Heart left ventricle (tissue), 16 donors: Measurements from ENCODE around the gene IGSF22. TPM values are rescaled to one million over a fixed set of nuclear protein-coding genes. Genes with fewer than 3 reads are reported as not detected.

Experiments used
- ATAC-seq, 4 donors: fragments of 200-7000 bp; cut with Tn5 transposase; one replicate each; pipeline ENCODE4 v1.9.1; 2020 to 2022; ENCODE audit warnings: moderate library complexity in 4 of 4, mild to moderate bottlenecking in 3 of 4, moderate number of reproducible peaks in 1 of 4
- DNase-seq, 5 donors: peaks; one replicate each; pipeline ENCODE4 v3.0.0-alpha.2; 2020
- H3K27ac ChIP-seq, 12 donors: fragments of 200-600 bp; sonication (generic) in 4 of 12; one replicate each; pipeline versions ENCODE4 v1.5.0 to v1.8.0; 2016 to 2022; ENCODE audit warnings: mild to moderate bottlenecking in 2 of 12
- H3K27me3 ChIP-seq, 9 donors: fragments of 200-600 bp; sonication (generic) in 2 of 9; one replicate each; pipeline versions ENCODE4 v1.5.1 to v1.8.0; 2016 to 2022; ENCODE audit warnings: mild to moderate bottlenecking in 3 of 9
- H3K36me3 ChIP-seq, 9 donors: fragments of 200-600 bp; sonication (generic) in 2 of 9; one replicate each; pipeline versions ENCODE4 v1.5.0 to v1.8.0; 2018 to 2022; ENCODE audit warnings: mild to moderate bottlenecking in 2 of 9
- H3K4me1 ChIP-seq, 12 donors: fragments of 200-600 bp; sonication (generic) in 4 of 12; one replicate each; pipeline versions ENCODE4 v1.5.0 to v1.8.0; 2016 to 2022; ENCODE audit warnings: mild to moderate bottlenecking in 3 of 12
- H3K4me3 ChIP-seq, 12 donors: fragments of 200-600 bp; sonication (generic) in 4 of 12; one replicate each; pipeline versions ENCODE4 v1.5.0 to v1.8.0; 2017 to 2022; ENCODE audit warnings: mild to moderate bottlenecking in 9 of 12, moderate library complexity in 4 of 12
- H3K9me3 ChIP-seq, 12 donors: fragments of 200-600 bp; sonication (generic) in 4 of 12; one replicate each; pipeline versions ENCODE4 v1.5.0 to v1.8.0; 2016 to 2022; ENCODE audit warnings: mild to moderate bottlenecking in 1 of 12
- POLR2A ChIP-seq, 2 donors: fragments of 450-650 bp; IDR thresholded peaks; one replicate each; pipeline ENCODE4 v1.6.1; 2017; ENCODE audit warnings: antibody characterized with exemption in 2 of 2, mild to moderate bottlenecking in 2 of 2, moderate library complexity in 2 of 2
- whole genome bisulfite sequencing, 4 donors: extraction: QIAGEN DNeasy Blood & Tissue Kit in 2 of 4; methylation state at CpG; one replicate each; pipeline versions ENCODE4 v1.1.5 to v1.1.7; 2013 to 2018; 5-methylcytosine and 5-hydroxymethylcytosine counted together
- intact Hi-C, 10 donors: fragments of 100-400 bp; cut with DNase I; formaldehyde crosslinking; loops; one replicate each; pipeline versions ENCODE4 v1.11.1 to v1.14.2; 2022
- polyA plus RNA-seq, 2 donors: library from polyadenylated mRNA; stranded (reverse); fragments of 200-250 nt; gene quantifications; one replicate each; pipeline ENCODE4 v1.2.3, GENCODE V29; 2013
- total RNA-seq, 9 donors: library from RNA; depleted of rRNA in 2 of 9; stranded (reverse); fragments of >200 nt in 2 of 9; fragmentation: NEBNext Ultra II Directional in 3 of 9; extraction: Animal tissue kit (Norgen Biotek cat#: 25700) in 3 of 9; gene quantifications; one replicate each; pipeline versions ENCODE4 v1.1.0 to v1.2.4, GENCODE V29; 2016 to 2023
- TF ChIP-seq, protein P1 (sequence below), 12 donors: fragments of 200-600 bp; sonication (generic) in 4 of 12; IDR thresholded peaks; one replicate each; pipeline versions ENCODE4 v1.5.0 to v1.8.0; 2018 to 2022; ENCODE audit warnings: antibody characterized with exemption in 12 of 12, mild to moderate bottlenecking in 5 of 12
- donor health status: ischemic (EF 13 %, LVEDD 7.1; RV severe dilation, severe dysfunction).
- donor health status: healthy with polysubstance abuse.
- donor health status: DM: no; HTN: yes; CAD: no.
- donor health status: DM: no; HTN: no; CAD: no.
- donor health status: ischemic (EF 25% LVEDD 6.9; RV normal size, moderate dysfunction).
- donor health status: ischemic (EF 25% LVEDD 5.7; RV mildly dilated, moderate dysfunction).
- donor health status: healthy.
- donor health status: DM: yes; HTN: yes; CAD: no.
- donor health status: ischemic (EF 35%, LVEDD 5.7; RV mildly dilated, moderate dysfunction).
- donor health status: nonischemic (EF 11% LVEDD 7.7; RV severe dilation, severe dysfunction).
- donor health status: DM: yes; HTN: yes; CAD: no.
- donor health status: PGD.
- donor health status: ischemic (EF 29% LVEDD 5.4; RV normal size, mild dysfunction).
- donor health status: nonischemic (EF 23%, LVEDD 6.1; RV moderate dilation, normal function).

Gene IGSF22
- total and polyA plus RNA-seq, 11 donors, result 0.24 to 1.2 (median 0.77) TPM

DNA sequence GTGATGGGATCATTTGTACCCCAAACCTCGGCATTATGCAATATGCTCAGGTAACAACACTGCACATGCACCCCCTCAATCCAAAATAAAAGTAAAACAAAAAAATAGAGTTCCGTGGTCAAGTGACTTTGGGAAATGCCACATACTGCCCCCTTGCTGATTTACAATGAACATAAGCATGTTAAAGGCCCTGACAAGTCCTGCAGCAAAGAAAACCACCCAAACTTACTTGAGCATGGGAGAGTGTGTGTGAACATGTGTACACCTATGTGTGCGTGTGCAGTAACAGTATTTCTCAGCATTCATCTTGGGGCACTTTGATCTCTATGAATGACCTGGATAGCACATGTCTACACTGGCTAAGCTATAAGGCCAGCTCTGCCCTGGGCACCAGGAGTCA, 15.8 kb upstream of the IGSF22 start:
- no peaks in the 10 kb centered on the region for H3K9me3 ChIP-seq
- no peaks in the 10 kb centered on the region for H3K4me1 ChIP-seq
- WGBS, 4 donors, result 87 to 90% (median 89%) methylated on average over 3 of the region's 3 CpGs
- ATAC-seq (no peak), DNase-seq (no peak)
- intact Hi-C loops, result no loop called here
- H3K27ac ChIP-seq, result no peak overlapping the region
- TF ChIP-seq, protein P1, sequence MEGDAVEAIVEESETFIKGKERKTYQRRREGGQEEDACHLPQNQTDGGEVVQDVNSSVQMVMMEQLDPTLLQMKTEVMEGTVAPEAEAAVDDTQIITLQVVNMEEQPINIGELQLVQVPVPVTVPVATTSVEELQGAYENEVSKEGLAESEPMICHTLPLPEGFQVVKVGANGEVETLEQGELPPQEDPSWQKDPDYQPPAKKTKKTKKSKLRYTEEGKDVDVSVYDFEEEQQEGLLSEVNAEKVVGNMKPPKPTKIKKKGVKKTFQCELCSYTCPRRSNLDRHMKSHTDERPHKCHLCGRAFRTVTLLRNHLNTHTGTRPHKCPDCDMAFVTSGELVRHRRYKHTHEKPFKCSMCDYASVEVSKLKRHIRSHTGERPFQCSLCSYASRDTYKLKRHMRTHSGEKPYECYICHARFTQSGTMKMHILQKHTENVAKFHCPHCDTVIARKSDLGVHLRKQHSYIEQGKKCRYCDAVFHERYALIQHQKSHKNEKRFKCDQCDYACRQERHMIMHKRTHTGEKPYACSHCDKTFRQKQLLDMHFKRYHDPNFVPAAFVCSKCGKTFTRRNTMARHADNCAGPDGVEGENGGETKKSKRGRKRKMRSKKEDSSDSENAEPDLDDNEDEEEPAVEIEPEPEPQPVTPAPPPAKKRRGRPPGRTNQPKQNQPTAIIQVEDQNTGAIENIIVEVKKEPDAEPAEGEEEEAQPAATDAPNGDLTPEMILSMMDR (IDR thresholded peaks at IDR 0.05), result no peak
- TF ChIP-seq POLR2A (IDR thresholded peaks at IDR 0.05), result no peak
- no peak overlapping the region for H3K4me3 ChIP-seq
- no peaks in the 10 kb centered on the region for H3K27me3 ChIP-seq
- H3K36me3 ChIP-seq, result no peaks in the 10 kb centered on the region

DNA sequence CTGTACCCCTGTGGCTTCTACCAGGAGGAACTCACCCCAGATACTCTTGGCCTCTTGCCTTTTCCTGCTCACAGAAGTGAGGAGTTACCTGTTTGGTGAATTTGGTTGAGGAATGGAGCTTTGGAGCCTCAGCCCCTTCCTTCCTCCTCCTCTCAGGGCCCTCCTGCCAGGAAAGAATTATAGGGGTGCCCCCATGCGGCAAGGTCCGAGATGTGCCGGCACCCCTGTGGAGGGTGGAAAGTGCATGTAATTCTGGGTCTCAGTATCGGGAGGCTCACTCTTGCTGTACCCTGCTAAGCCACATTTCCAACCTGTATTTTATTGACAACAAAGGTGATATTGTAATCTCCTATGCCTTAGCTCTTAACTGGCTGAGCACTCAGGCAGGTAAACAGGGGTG, 13.7 kb upstream of the IGSF22 start:
- no peak for TF ChIP-seq POLR2A (IDR thresholded peaks at IDR 0.05)
- TF ChIP-seq, protein P1 (IDR thresholded peaks at IDR 0.05), result no peak
- Histone ChIP-seq H3K27ac (no peak overlapping the region), H3K27me3 (no peaks in the 10 kb centered on the region), H3K9me3 (no peaks in the 10 kb centered on the region), H3K36me3 (no peaks in the 10 kb centered on the region), H3K4me1 (no peaks in the 10 kb centered on the region), H3K4me3 (no peak overlapping the region)
- no peak for DNase-seq
- 69 to 84% (median 81%) methylated on average over 4 of the region's 4 CpGs for WGBS, 4 donors
- no peak for ATAC-seq
- intact Hi-C loops, result loop anchor here in 4 of 10 donors (10.0 kb wide), 3 partner anchors 195 to 625 kb away; partner anchors contain the start of gene SAA2 (in 1 of the 4)

DNA sequence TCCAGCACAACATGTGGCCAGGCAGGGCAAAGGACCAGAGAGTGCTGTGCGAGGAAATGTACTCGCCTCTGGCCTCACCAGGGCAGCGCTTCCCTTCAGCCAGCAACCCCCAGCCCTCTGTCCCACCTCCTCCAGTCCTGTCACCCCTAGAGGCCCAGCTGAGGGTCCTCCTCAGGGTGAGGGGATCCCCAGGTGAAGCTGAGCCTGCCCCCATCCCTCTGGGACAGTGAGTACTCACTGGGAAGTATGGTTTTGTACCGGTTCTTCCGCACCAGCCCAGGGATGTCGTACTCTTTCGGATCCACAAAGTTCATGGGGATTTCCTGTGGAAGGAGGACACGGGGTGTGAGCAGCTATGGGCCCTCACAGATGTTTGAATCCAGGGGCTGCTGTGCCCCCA, 11.7 kb upstream of the IGSF22 start:
- no peak for ATAC-seq
- Histone ChIP-seq H3K9me3 (no peaks in the 10 kb centered on the region), H3K27me3 (no peaks in the 10 kb centered on the region), H3K36me3 (no peaks in the 10 kb centered on the region), H3K4me3 (no peak overlapping the region), H3K4me1 (no peaks in the 10 kb centered on the region), H3K27ac (no peak overlapping the region)
- TF ChIP-seq, protein P1 (IDR thresholded peaks at IDR 0.05), result no peak
- no peak for TF ChIP-seq POLR2A (IDR thresholded peaks at IDR 0.05)
- WGBS, 4 donors, result 88 to 93% (median 90%) methylated on average over 8 of the region's 8 CpGs
- DNase-seq, result no peak
- intact Hi-C loops, result loop anchor here in 4 of 10 donors (10.0 kb wide), 3 partner anchors 193 to 623 kb away; partner anchors contain the start of gene SAA2 (in 1 of the 4)

DNA sequence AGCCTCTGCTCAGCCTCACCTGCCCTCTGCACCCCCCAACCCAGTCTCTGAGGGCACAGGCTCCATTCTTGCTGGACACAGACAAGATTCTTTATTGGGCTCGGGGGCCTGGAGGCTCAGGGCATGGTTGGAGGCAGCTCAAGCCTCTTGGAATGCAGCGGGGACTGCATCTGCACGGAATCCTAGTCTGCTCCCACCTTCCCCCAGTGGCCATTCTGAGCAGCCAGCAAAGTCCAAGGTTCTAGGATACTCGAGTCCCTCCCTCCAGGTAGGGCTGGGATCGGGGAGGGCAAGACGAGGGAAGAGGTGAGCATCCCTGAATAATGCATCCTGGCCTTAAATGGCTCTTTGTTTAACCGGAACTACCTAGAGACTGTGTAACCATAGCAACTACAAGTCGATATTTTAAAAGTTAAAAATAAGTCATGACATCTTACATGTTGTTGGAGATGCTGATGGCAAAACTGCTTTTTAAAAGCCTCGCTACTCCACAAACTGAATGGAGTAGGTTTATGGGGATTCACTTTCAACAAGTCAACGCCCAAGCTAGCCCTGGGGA, 10.7 kb upstream of the IGSF22 start:
- H3K27me3 ChIP-seq, result no peaks in the 10 kb centered on the region
- H3K4me3 ChIP-seq, result no peak overlapping the region
- WGBS, 4 donors, result 57 to 64% (median 61%) methylated on average over 8 to 10 of the region's 10 CpGs
- no peak overlapping the region for H3K27ac ChIP-seq
- DNase-seq (no peak), ATAC-seq (no peak)
- no peaks in the 10 kb centered on the region for H3K9me3 ChIP-seq
- intact Hi-C loops, result loop anchor here in 4 of 10 donors (10.0 kb wide), 3 partner anchors 192 to 622 kb away; partner anchors contain the start of gene SAA2 (in 1 of the 4)
- no peak for TF ChIP-seq POLR2A (IDR thresholded peaks at IDR 0.05)
- TF ChIP-seq, protein P1 (IDR thresholded peaks at IDR 0.05), result no peak
- H3K4me1 ChIP-seq, result no peaks in the 10 kb centered on the region
- H3K36me3 ChIP-seq, result no peaks in the 10 kb centered on the region
